CD4-positive, CD25-positive, alpha-beta regulatory T cell (primary cell): ENCODE results near the gene TYROBP. TPM values are rescaled to one million over a fixed set of nuclear protein-coding genes. Genes with fewer than 3 reads are reported as not detected.
"Not testable (repeated sequence)": the region's sequence is repeated elsewhere in the genome, so short reads cannot be mapped to it uniquely, and the experiment has no call there.

Experiments used
- ATAC-seq, 2 donors: fragments of 150-1000 bp; cut with Tn5 transposase; one replicate each; pipeline ENCODE4 v1.10.0; 2021; ENCODE audit warnings: low read depth in 2 of 2, moderate number of reproducible peaks in 2 of 2, moderate library complexity in 1 of 2
- DNase-seq, 3 donors: peaks; one replicate each; pipeline versions ENCODE4 v3.0.0 to v3.0.0-alpha.2; 2012 to 2022; ENCODE audit warnings: mixed read lengths in 1 of 3
- H3K27ac ChIP-seq: one replicate; pipeline ENCODE4 v1.7.0; 2013; ENCODE audit warnings: mild to moderate bottlenecking, low read length; ENCODE audit not compliant: insufficient read depth, poor library complexity, severe bottlenecking
- H3K27me3 ChIP-seq: one replicate; pipeline ENCODE4 v1.7.0; 2013; ENCODE audit warnings: low read length; ENCODE audit not compliant: control insufficient read depth, insufficient read depth
- H3K36me3 ChIP-seq: one replicate; pipeline ENCODE4 v1.7.0; 2013; ENCODE audit warnings: mild to moderate bottlenecking, low read length, moderate library complexity; ENCODE audit not compliant: control insufficient read depth, insufficient read depth
- H3K4me1 ChIP-seq: 2 replicates; pipeline ENCODE4 v1.7.0; 2013; ENCODE audit warnings: mild to moderate bottlenecking, low read length; ENCODE audit not compliant: insufficient read depth, control insufficient read depth, poor library complexity, severe bottlenecking
- H3K4me3 ChIP-seq: one replicate; pipeline ENCODE4 v1.7.0; 2013; ENCODE audit warnings: low read depth, mild to moderate bottlenecking, low read length, moderate library complexity
- H3K9me3 ChIP-seq, 2 experiments: 1 replicate in 1 of 2; 2 replicates in 1 of 2; pipeline ENCODE4 v1.7.0; 2013; ENCODE audit warnings: low read length in 2 of 2, mild to moderate bottlenecking in 1 of 2, moderate library complexity in 1 of 2; ENCODE audit not compliant: control insufficient read depth in 2 of 2
- H3K27ac Mint-ChIP-seq, 3 donors: one replicate each; pipeline ENCODE4 v1.8.0; 2020 to 2022; ENCODE audit warnings: mild to moderate bottlenecking in 3 of 3, mixed read lengths in 3 of 3, moderate library complexity in 2 of 3
- H3K27me3 Mint-ChIP-seq: one replicate; pipeline ENCODE4 v1.8.0; 2022; ENCODE audit warnings: mild to moderate bottlenecking, mixed read lengths
- H3K36me3 Mint-ChIP-seq: one replicate; pipeline ENCODE4 v1.8.0; 2020; ENCODE audit warnings: mixed read lengths
- H3K4me1 Mint-ChIP-seq, 4 donors: one replicate each; pipeline ENCODE4 v1.8.0; 2020 to 2022; ENCODE audit warnings: mixed read lengths in 4 of 4, mild to moderate bottlenecking in 1 of 4
- H3K4me3 Mint-ChIP-seq, 4 donors: one replicate each; pipeline ENCODE4 v1.8.0; 2020 to 2022; ENCODE audit warnings: mild to moderate bottlenecking in 4 of 4, mixed read lengths in 4 of 4, moderate library complexity in 3 of 4
- H3K9me3 Mint-ChIP-seq, 7 donors: one replicate each; pipeline ENCODE4 v1.8.0; 2020 to 2022; ENCODE audit warnings: mixed read lengths in 7 of 7, mild to moderate bottlenecking in 3 of 7, moderate library complexity in 2 of 7
- polyA plus RNA-seq, 4 donors: library from polyadenylated mRNA; unstranded; fragments of 300-500 nt; fragmentation: Illumina TruSeq; gene quantifications; one replicate each; pipeline ENCODE4 v1.2.3, GENCODE V29; 2021
- total RNA-seq: library from RNA; stranded (reverse); gene quantifications from one replicate; pipeline ENCODE4 v1.2.3, GENCODE V29; 2022

The TYROBP gene
- total and polyA plus RNA-seq, 5 donors from 2014 or later: 0.49 to 6.9 (median 2.1) TPM; not detected in 1

GRCh38 chr19:35897706-35898451 is 10.2 kb downstream of the TYROBP start:
- peaks cover 0 to 2% (median 0%) of the 10 kb centered on the region in 7 donors for H3K9me3 Mint-ChIP-seq
- Histone ChIP-seq H3K27me3 (no peaks in the 10 kb centered on the region), H3K36me3 (peaks cover 32% of the 10 kb centered on the region), H3K4me3 (peak overlapping the region; percentile 73), H3K27ac (peak overlapping the region; percentile 100), H3K9me3 (no peaks in the 10 kb centered on the region), H3K4me1 (peaks cover 62% of the 10 kb centered on the region)
- H3K4me1 Mint-ChIP-seq: peaks cover 7 to 52% (median 16%) of the 10 kb centered on the region in 4 donors
- no peak for DNase-seq
- no peaks in the 10 kb centered on the region for H3K27me3 Mint-ChIP-seq
- H3K4me3 Mint-ChIP-seq: peak overlapping the region; percentile 98 to 100 (median 100)
- peaks cover 16% of the 10 kb centered on the region for H3K36me3 Mint-ChIP-seq
- no peak for ATAC-seq
- peak overlapping the region; percentile 89 to 98 (median 96) for H3K27ac Mint-ChIP-seq

- Mint-ChIP-seq H3K4me3 (peak overlapping the region in 3 of 4 donors; percentile 43 to 98 (median 58)), H3K27me3 (no peaks in the 10 kb centered on the region), H3K9me3 (peaks cover 0 to 1% (median 0%) of the 10 kb centered on the region in 7 donors), H3K4me1 (peaks cover 0 to 44% (median 10%) of the 10 kb centered on the region in 4 donors), H3K27ac (no peak overlapping the region), H3K36me3 (peaks cover 22% of the 10 kb centered on the region)
- ATAC-seq: no peak
- Histone ChIP-seq H3K27ac (no peak overlapping the region), H3K4me1 (peaks cover 50% of the 10 kb centered on the region), H3K9me3 (no peaks in the 10 kb centered on the region), H3K27me3 (no peaks in the 10 kb centered on the region), H3K36me3 (peaks cover 41% of the 10 kb centered on the region), H3K4me3 (no peak overlapping the region)
- DNase-seq: no peak
Observed at GRCh38 chr19:35896643-35897040, 11.5 kb downstream of the TYROBP start.

- H3K36me3 ChIP-seq: peaks cover 42% of the 10 kb centered on the region
- H3K27ac Mint-ChIP-seq: peak overlapping the region in 1 of 3 donors; percentile 79
- no peak for DNase-seq
- H3K36me3 Mint-ChIP-seq: peaks cover 23% of the 10 kb centered on the region
- peaks cover 1 to 39% (median 8%) of the 10 kb centered on the region in 4 donors for H3K4me1 Mint-ChIP-seq
- no peaks in the 10 kb centered on the region for H3K27me3 Mint-ChIP-seq
- no peak overlapping the region for H3K4me3 ChIP-seq
- H3K9me3 Mint-ChIP-seq: peaks cover 0 to 1% (median 0%) of the 10 kb centered on the region in 7 donors
- no peak for ATAC-seq
- no peaks in the 10 kb centered on the region for H3K27me3 ChIP-seq
- peak overlapping the region; percentile 39 to 98 (median 62) for H3K4me3 Mint-ChIP-seq
- H3K9me3 ChIP-seq: no peaks in the 10 kb centered on the region
- no peak overlapping the region for H3K27ac ChIP-seq
- H3K4me1 ChIP-seq: peaks cover 44% of the 10 kb centered on the region
Observed at GRCh38 chr19:35895911-35896642, 12.0 kb downstream of the TYROBP start.

GRCh38 chr19:35894342-35894741 is 13.8 kb downstream of the TYROBP start:
- H3K4me1 ChIP-seq: peaks cover 35% of the 10 kb centered on the region
- peaks cover 60% of the 10 kb centered on the region for H3K36me3 ChIP-seq
- H3K27ac Mint-ChIP-seq: peak overlapping the region in 1 of 3 donors; percentile 62
- ATAC-seq: no peak
- no peaks in the 10 kb centered on the region for H3K27me3 Mint-ChIP-seq
- no peaks in the 10 kb centered on the region for H3K9me3 ChIP-seq
- no peak for DNase-seq
- H3K4me3 ChIP-seq: no peak overlapping the region
- H3K36me3 Mint-ChIP-seq: peaks cover 32% of the 10 kb centered on the region
- H3K4me3 Mint-ChIP-seq: peak overlapping the region in 2 of 4 donors; percentile 54 to 80
- no peaks in the 10 kb centered on the region for H3K27me3 ChIP-seq
- no peak overlapping the region for H3K27ac ChIP-seq
- peaks cover 0 to 1% (median 0%) of the 10 kb centered on the region in 7 donors for H3K9me3 Mint-ChIP-seq
- H3K4me1 Mint-ChIP-seq: peaks cover 4 to 33% (median 11%) of the 10 kb centered on the region in 4 donors

GRCh38 chr19:35891819-35892218 is 16.3 kb downstream of the TYROBP start:
- H3K27ac ChIP-seq, H3K4me3 ChIP-seq, DNase-seq, H3K9me3 ChIP-seq, H3K4me3 Mint-ChIP-seq, H3K27me3 ChIP-seq, ATAC-seq, H3K27ac Mint-ChIP-seq, H3K27me3 Mint-ChIP-seq, H3K9me3 Mint-ChIP-seq: not testable (repeated sequence)
- peaks cover 4 to 21% (median 10%) of the 10 kb centered on the region in 4 donors for H3K4me1 Mint-ChIP-seq
- peaks cover 73% of the 10 kb centered on the region for H3K36me3 ChIP-seq
- H3K4me1 ChIP-seq: peaks cover 12% of the 10 kb centered on the region
- H3K36me3 Mint-ChIP-seq: peaks cover 39% of the 10 kb centered on the region

GRCh38 chr19:35890113-35890650 is 17.9 kb downstream of the TYROBP start:
- no peak for DNase-seq
- H3K4me1 ChIP-seq: no peaks in the 10 kb centered on the region
- peaks cover 0 to 1% (median 0%) of the 10 kb centered on the region in 7 donors for H3K9me3 Mint-ChIP-seq
- no peak overlapping the region for H3K4me3 ChIP-seq
- H3K4me1 Mint-ChIP-seq: peaks cover 0 to 14% (median 8%) of the 10 kb centered on the region in 4 donors
- no peaks in the 10 kb centered on the region for H3K9me3 ChIP-seq
- no peak overlapping the region for H3K4me3 Mint-ChIP-seq
- no peak overlapping the region for H3K27ac ChIP-seq
- no peak overlapping the region for H3K27ac Mint-ChIP-seq
- no peaks in the 10 kb centered on the region for H3K27me3 Mint-ChIP-seq
- peaks cover 39% of the 10 kb centered on the region for H3K36me3 Mint-ChIP-seq
- H3K27me3 ChIP-seq: no peaks in the 10 kb centered on the region
- H3K36me3 ChIP-seq: peaks cover 58% of the 10 kb centered on the region
- no peak for ATAC-seq

GRCh38 chr19:35889370-35890112 is 18.6 kb downstream of the TYROBP start:
- Mint-ChIP-seq H3K9me3 (peaks cover 0 to 1% (median 0%) of the 10 kb centered on the region in 7 donors), H3K27me3 (no peaks in the 10 kb centered on the region), H3K4me1 (peaks cover 0 to 14% (median 8%) of the 10 kb centered on the region in 4 donors), H3K36me3 (peaks cover 39% of the 10 kb centered on the region), H3K4me3 (no peak overlapping the region), H3K27ac (no peak overlapping the region)
- no peaks in the 10 kb centered on the region for H3K9me3 ChIP-seq
- H3K4me1 ChIP-seq: no peaks in the 10 kb centered on the region
- no peak for ATAC-seq
- H3K36me3 ChIP-seq: peaks cover 54% of the 10 kb centered on the region
- H3K27me3 ChIP-seq: no peaks in the 10 kb centered on the region
- no peak for DNase-seq
- no peak overlapping the region for H3K27ac ChIP-seq
- no peak overlapping the region for H3K4me3 ChIP-seq
